SK-N-SH treated with all-trans-retinoic acid at 6 μM for 48 hours (cell line): ENCODE results near the gene GRIA1.

ENCODE experiments used
- ATAC-seq: fragments of 200-7000 bp; cut with Tn5 transposase; 3 replicates; pipeline ENCODE4 v1.9.1; 2020; ENCODE audit warnings: mild to moderate bottlenecking, moderate library complexity
- ARNTL ChIP-seq: fragments of 450-650 bp; formaldehyde crosslinking; IDR thresholded peaks from 2 replicates; pipeline ENCODE4 v1.5.0; 2020; ENCODE audit warnings: low read depth, mild to moderate bottlenecking, moderate library complexity, borderline replicate concordance
- BACH2 ChIP-seq: fragments of 250-450 bp; sonication (Bioruptor Pico); IDR thresholded peaks from 2 replicates; pipeline ENCODE4 v1.9.0; 2021; ENCODE audit warnings: mild to moderate bottlenecking, borderline replicate concordance
- CREB5 ChIP-seq: fragments of 250-450 bp; sonication (Bioruptor Pico); IDR thresholded peaks from 2 replicates; pipeline ENCODE4 v1.5.1; 2020; ENCODE audit warnings: low read depth, mild to moderate bottlenecking, moderate library complexity
- CSDC2 ChIP-seq: fragments of 250-450 bp; sonication (Bioruptor Pico); IDR thresholded peaks from 2 replicates; pipeline ENCODE4 v1.5.0; 2020; ENCODE audit warnings: mild to moderate bottlenecking, moderate library complexity
- CSRNP3 ChIP-seq: fragments of 250-450 bp; sonication (Bioruptor Pico); IDR thresholded peaks from 2 replicates; pipeline ENCODE4 v1.5.1; 2021; ENCODE audit warnings: mild to moderate bottlenecking, moderate library complexity
- ESRRG ChIP-seq: fragments of 250-450 bp; sonication (Bioruptor Pico); IDR thresholded peaks from 2 replicates; pipeline ENCODE4 v1.6.1; 2021; ENCODE audit warnings: mild to moderate bottlenecking
- GLIS3 ChIP-seq: fragments of 250-450 bp; sonication (Bioruptor Pico); IDR thresholded peaks from 2 replicates; pipeline ENCODE4 v1.5.0; 2020; ENCODE audit warnings: mild to moderate bottlenecking, moderate library complexity
- ISL1 ChIP-seq: fragments of 250-450 bp; sonication (Bioruptor Pico); IDR thresholded peaks from 2 replicates; pipeline ENCODE4 v2.1.2; 2022; ENCODE audit warnings: mild to moderate bottlenecking, moderate library complexity
- OSR1 ChIP-seq: fragments of 250-450 bp; sonication (Bioruptor Pico); IDR thresholded peaks from 2 replicates; pipeline ENCODE4 v1.8.0; 2022; ENCODE audit warnings: moderate library complexity, mild to moderate bottlenecking, inconsistent platforms
- PATZ1 ChIP-seq: fragments of 250-450 bp; sonication (Bioruptor Pico); IDR thresholded peaks from 2 replicates; pipeline ENCODE4 v1.8.0; 2020; ENCODE audit warnings: mild to moderate bottlenecking, moderate library complexity, borderline replicate concordance
- PPARA ChIP-seq: fragments of 250-450 bp; sonication (Bioruptor Pico); IDR thresholded peaks from 2 replicates; pipeline ENCODE4 v1.5.0; 2020; ENCODE audit warnings: mild to moderate bottlenecking, borderline replicate concordance
- RARB ChIP-seq: fragments of 250-450 bp; sonication (Bioruptor Pico); IDR thresholded peaks from 2 replicates; pipeline ENCODE4 v1.8.0; 2021; ENCODE audit warnings: mild to moderate bottlenecking, moderate library complexity
- SNAI2 ChIP-seq: fragments of 250-450 bp; sonication (Bioruptor Pico); IDR thresholded peaks from 2 replicates; pipeline ENCODE4 v1.5.0; 2020; ENCODE audit warnings: mild to moderate bottlenecking, moderate library complexity
- TCF4 ChIP-seq: fragments of 250-450 bp; sonication (Bioruptor Pico); IDR thresholded peaks from 2 replicates; pipeline ENCODE4 v1.8.0; 2021; ENCODE audit warnings: mild to moderate bottlenecking, moderate library complexity, borderline replicate concordance
- TOX ChIP-seq: fragments of 250-450 bp; sonication (Bioruptor Pico); IDR thresholded peaks from 2 replicates; pipeline ENCODE4 v1.8.0; 2021; ENCODE audit warnings: mild to moderate bottlenecking, moderate library complexity, borderline replicate concordance
- TSHZ2 ChIP-seq: fragments of 250-450 bp; sonication (Bioruptor Pico); IDR thresholded peaks from 2 replicates; pipeline ENCODE4 v1.5.0; 2020; ENCODE audit warnings: mild to moderate bottlenecking, moderate library complexity
- ZC3H10 ChIP-seq: fragments of 250-450 bp; sonication (Bioruptor Pico); IDR thresholded peaks from 2 replicates; pipeline ENCODE4 v1.5.1; 2021; ENCODE audit warnings: mild to moderate bottlenecking, moderate library complexity
- ZFP3 ChIP-seq: fragments of 250-450 bp; sonication (Bioruptor Pico); IDR thresholded peaks from 2 replicates; pipeline ENCODE4 v1.5.0; 2020; ENCODE audit warnings: mild to moderate bottlenecking, moderate library complexity
- ZFP30 ChIP-seq: fragments of 450-650 bp; formaldehyde crosslinking; IDR thresholded peaks from 2 replicates; pipeline ENCODE4 v1.5.0; 2022; ENCODE audit warnings: mild to moderate bottlenecking, moderate library complexity
- ZNF565 ChIP-seq: fragments of 450-650 bp; formaldehyde crosslinking; conservative IDR thresholded peaks from 2 replicates; pipeline ENCODE4 v1.5.0; 2020; ENCODE audit warnings: low read depth, mild to moderate bottlenecking, moderate library complexity
- ZNF8 ChIP-seq: fragments of 450-650 bp; formaldehyde crosslinking; IDR thresholded peaks from 2 replicates; pipeline ENCODE4 v1.5.0; 2020; ENCODE audit warnings: mild to moderate bottlenecking, moderate library complexity

Gene GRIA1

GRCh38 chr5:153508700-153509099 is 18.2 kb downstream of the GRIA1 start:
- ATAC-seq: no peak

GRCh38 chr5:153511622-153512021 is 21.2 kb downstream of the GRIA1 start:
- no peak for TF ChIP-seq GLIS3
- TF ChIP-seq ISL1 (CRISPR knock-in tag): no peak
- TF ChIP-seq ARNTL (CRISPR knock-in tag): no peak
- TF ChIP-seq ZNF565 (CRISPR knock-in tag): no peak
- TF ChIP-seq ZC3H10 (CRISPR knock-in tag): no peak
- no peak for TF ChIP-seq OSR1 (CRISPR knock-in tag)
- TF ChIP-seq ZFP30 (CRISPR knock-in tag): no peak
- TF ChIP-seq PPARA (CRISPR knock-in tag): no peak
- TF ChIP-seq RARB (CRISPR knock-in tag): no peak

More at GRCh38 chr5:153508700-153509099, 18.2 kb downstream of the GRIA1 start:
- TF ChIP-seq TOX: no peak

GRCh38 chr5:153513156-153513555 is 22.7 kb downstream of the GRIA1 start:
- TF ChIP-seq ZNF565 (CRISPR knock-in tag): no peak
- TF ChIP-seq CREB5: no peak
- TF ChIP-seq ISL1 (CRISPR knock-in tag): no peak
- no peak for TF ChIP-seq OSR1 (CRISPR knock-in tag)
- TF ChIP-seq ZFP30 (CRISPR knock-in tag): no peak
- no peak for TF ChIP-seq TSHZ2 (CRISPR knock-in tag)
- no peak for TF ChIP-seq TCF4 (CRISPR knock-in tag)
- TF ChIP-seq ZFP3 (CRISPR knock-in tag): no peak
- TF ChIP-seq ZNF8: no peak
- TF ChIP-seq ESRRG (CRISPR knock-in tag): no peak
- no peak for TF ChIP-seq CSDC2 (CRISPR knock-in tag)
- no peak for ATAC-seq

More at GRCh38 chr5:153511622-153512021, 21.2 kb downstream of the GRIA1 start:
- no peak for ATAC-seq

- no peak for ATAC-seq
- TF ChIP-seq TCF4 (CRISPR knock-in tag) (no peak), PATZ1 (CRISPR knock-in tag) (no peak), ISL1 (CRISPR knock-in tag) (no peak), ARNTL (CRISPR knock-in tag) (no peak), ZNF565 (CRISPR knock-in tag) (no peak), ZFP30 (CRISPR knock-in tag) (no peak), CSRNP3 (CRISPR knock-in tag) (no peak), BACH2 (CRISPR knock-in tag) (no peak), CSDC2 (CRISPR knock-in tag) (no peak), SNAI2 (CRISPR knock-in tag) (no peak), PPARA (CRISPR knock-in tag) (no peak), OSR1 (CRISPR knock-in tag) (no peak), GLIS3 (no peak), ZFP3 (CRISPR knock-in tag) (no peak), TOX (no peak), ZNF8 (no peak)
These were observed 24.8 kb downstream of the GRIA1 start for GRCh38 chr5:153515301-153515700.
